ENCODE data around the gene RAB1A. TPM values are rescaled to one million over a fixed set of nuclear protein-coding genes. Genes with fewer than 3 reads are reported as not detected.
"Not testable (repeated sequence)": the region's sequence is repeated elsewhere in the genome, so short reads cannot be mapped to it uniquely, and the experiment has no call there.

RAB1A gene
- 81.9 TPM for total RNA-seq

DNA sequence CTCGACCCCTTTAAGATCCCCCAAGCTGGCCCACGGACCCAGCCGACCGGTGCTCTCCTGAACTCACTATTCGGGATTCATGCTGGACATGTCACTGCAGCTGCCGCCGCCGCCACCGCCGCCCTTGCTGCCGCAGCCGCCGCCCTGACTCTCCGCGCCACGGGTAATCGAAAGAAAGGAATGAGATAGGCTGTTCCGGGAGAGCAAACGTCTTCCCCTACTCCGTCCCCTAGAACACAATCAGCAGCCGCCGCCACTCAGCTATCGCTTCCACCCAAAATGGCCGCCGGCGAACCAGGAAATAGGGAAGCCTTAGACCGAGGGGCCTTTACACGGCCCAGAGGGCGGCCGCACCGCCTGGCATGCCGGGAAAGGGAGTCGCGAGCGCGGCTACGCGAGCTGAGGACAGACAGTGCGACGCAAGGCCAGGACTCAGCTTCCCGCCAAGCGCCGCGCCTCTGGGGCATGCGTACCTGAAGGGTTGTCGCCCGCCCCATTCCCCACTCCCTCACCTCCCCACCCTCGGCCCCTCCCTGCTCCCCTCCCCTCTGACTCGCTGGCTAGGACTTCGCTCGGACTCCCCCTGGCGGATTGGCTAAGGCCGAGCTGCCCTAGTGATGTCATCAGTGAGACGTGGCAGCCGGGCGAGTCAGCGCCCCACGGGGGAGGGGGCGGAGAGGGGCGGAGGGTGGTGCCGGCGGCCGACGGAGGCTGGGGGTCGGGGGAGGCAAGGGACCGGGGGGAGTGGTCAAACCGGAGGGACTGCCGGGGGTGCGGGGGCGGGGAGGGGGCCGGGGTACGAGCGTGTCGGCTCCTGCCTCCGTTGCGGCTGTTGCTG is at the start of gene RAB1A:
RAB1A (minus strand) TSS at position 281 of the 838 bp plus-strand sequence; CDS start at position 90, 191 bp downstream.
- Histone ChIP-seq H3K4me1 (ENCODE audit: insufficient read depth, low read length) (peaks cover 41% of the 10 kb centered on the region), H3K27me3 (ENCODE audit: insufficient read depth, low read length) (no peaks in the 10 kb centered on the region), H3K9me3 (ENCODE audit: low read depth, low read length) (no peaks in the 10 kb centered on the region), H3K4me3 (ENCODE audit: low read length) (peak within 1 kb of the TSS; percentile 100)

DNA sequence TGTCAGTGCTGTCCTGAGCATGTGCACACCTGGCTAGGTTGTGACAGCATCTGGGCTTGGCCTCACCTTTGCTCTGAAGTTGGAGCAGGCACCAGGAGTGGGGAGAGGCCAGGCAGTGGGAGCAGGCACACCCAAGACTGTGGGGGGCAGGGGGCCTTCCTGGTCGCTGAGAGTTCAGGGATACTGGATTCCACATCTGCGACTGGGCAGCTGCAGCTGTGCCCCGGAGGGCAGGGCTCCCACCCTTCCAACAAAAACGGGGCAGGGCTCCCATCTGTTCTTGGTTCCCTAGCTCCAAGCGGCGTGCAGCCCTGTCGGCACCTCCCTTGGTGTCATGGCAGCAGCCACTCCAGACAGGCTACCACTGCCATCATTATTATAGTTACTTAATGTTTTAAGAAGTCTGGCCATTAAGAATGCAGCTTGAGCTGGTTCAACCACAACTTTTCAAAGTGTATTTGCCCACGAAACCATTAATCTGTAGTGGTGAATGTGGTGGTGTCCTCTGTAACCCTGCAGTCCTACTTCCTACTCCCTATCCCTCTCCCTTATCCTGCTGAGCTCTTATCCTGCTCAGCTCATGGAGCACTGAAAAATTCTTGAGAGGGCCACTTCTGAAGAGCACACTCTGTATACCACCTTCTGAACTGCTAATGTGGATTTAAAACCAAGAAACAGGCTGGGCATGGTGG is 48.0 kb upstream of the RAB1A start:
- no peaks in the 10 kb centered on the region for H3K9me3 ChIP-seq (ENCODE audit: low read depth, low read length)

DNA sequence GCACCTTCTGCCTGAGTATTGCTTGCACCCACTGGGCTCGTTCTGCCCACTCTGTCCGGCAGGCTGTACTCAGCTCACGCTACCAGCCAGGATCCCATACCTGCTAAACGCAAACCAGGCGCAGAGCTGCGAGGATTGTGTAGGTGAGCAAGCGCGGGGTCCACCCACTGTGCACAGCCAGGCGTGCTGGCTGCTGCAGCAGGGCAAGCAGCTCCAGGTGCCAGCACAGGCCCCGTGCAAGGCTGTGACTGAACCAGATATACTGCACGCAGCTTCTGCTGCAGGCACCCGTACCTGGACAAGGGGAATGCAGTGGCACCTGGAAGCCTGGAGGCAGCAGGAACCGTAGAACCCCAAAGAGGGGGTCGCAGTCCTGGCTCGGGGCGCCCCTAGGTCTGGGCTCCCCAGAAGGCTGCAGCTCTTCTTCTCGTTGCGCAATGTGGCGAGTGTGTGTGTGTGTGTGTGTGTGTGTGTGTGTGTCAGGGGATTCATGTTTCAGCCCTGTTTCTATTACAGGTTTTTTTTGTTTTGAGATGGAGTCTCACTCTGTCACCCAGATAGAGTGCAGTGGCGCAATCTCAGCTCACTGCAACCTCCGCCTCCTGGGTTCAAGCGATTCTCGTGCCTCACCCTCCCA is 46.1 kb upstream of the RAB1A start:
- H3K9me3 ChIP-seq (ENCODE audit: low read depth, low read length): no peaks in the 10 kb centered on the region
- H3K4me3 ChIP-seq (ENCODE audit: low read length): no peak overlapping the region
- no peaks in the 10 kb centered on the region for H3K27me3 ChIP-seq (ENCODE audit: insufficient read depth, low read length)
- H3K4me1 ChIP-seq (ENCODE audit: insufficient read depth, low read length): no peaks in the 10 kb centered on the region

More for the DNA sequence above, 48.0 kb upstream of the RAB1A start:
- no peaks in the 10 kb centered on the region for H3K4me1 ChIP-seq (ENCODE audit: insufficient read depth, low read length)
- no peak overlapping the region for H3K4me3 ChIP-seq (ENCODE audit: low read length)
- H3K27me3 ChIP-seq (ENCODE audit: insufficient read depth, low read length): no peaks in the 10 kb centered on the region

DNA sequence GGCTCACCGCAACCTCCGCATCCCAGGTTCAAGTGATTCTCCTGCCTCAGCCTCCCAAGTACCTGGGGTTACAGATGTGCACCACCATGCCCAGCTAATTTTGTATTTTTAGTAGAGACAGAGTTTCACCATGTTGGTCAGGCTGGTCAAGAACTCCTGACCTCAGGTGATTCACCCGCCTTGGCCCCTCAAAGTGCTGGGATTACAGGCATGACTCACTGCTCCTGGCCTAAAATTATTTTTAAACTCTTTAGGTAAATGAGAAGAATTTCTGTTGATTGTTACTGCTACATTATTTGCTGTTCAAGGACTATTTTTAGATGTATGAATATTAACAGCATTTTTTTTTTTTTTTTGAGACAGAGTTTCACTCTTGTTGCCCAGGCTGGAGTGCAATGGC is 44.1 kb upstream of the RAB1A start:
- H3K4me1 ChIP-seq (ENCODE audit: insufficient read depth, low read length); H3K27me3 ChIP-seq (ENCODE audit: insufficient read depth, low read length); H3K4me3 ChIP-seq (ENCODE audit: low read length); H3K9me3 ChIP-seq (ENCODE audit: low read depth, low read length): not testable (repeated sequence)

DNA sequence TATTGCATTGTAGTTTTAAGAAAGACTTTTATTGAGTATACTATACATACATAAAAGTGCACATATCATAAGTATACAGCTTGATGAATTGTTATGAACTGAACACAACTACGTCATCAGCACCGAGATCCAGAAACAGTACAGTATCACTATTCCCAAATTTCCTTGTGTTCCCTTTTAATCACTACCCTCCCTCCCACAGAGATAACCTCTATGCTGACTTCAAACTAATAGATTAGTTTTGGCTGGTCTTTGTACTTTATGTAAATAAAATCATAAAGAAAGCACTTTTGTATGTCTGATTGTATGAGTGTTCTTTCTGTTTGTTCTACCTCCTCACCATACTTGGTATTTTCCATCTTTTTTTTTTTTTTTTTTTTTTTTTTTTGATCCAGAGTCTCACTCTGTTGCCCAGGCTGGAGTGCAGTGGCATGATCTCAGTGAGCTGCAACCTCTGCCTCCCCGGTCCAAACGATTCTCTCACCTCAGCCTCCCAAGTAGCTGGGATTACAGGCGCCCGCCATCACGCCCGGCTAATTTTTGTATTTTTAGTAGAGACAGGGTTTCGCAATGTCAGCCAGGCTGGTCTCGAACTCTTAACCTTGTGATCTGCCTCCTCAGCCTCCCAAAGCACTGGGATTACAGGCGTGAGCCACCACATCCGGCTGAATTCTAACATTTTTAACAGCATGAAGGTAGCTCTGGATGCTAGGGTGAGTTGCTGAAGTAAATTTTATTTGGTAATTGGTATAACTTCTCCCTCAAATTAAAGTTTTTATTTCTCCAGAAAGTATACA is 43.3 kb upstream of the RAB1A start:
- Histone ChIP-seq H3K27me3 (ENCODE audit: insufficient read depth, low read length) (no peaks in the 10 kb centered on the region), H3K9me3 (ENCODE audit: low read depth, low read length) (no peaks in the 10 kb centered on the region), H3K4me3 (ENCODE audit: low read length) (no peak overlapping the region)

DNA sequence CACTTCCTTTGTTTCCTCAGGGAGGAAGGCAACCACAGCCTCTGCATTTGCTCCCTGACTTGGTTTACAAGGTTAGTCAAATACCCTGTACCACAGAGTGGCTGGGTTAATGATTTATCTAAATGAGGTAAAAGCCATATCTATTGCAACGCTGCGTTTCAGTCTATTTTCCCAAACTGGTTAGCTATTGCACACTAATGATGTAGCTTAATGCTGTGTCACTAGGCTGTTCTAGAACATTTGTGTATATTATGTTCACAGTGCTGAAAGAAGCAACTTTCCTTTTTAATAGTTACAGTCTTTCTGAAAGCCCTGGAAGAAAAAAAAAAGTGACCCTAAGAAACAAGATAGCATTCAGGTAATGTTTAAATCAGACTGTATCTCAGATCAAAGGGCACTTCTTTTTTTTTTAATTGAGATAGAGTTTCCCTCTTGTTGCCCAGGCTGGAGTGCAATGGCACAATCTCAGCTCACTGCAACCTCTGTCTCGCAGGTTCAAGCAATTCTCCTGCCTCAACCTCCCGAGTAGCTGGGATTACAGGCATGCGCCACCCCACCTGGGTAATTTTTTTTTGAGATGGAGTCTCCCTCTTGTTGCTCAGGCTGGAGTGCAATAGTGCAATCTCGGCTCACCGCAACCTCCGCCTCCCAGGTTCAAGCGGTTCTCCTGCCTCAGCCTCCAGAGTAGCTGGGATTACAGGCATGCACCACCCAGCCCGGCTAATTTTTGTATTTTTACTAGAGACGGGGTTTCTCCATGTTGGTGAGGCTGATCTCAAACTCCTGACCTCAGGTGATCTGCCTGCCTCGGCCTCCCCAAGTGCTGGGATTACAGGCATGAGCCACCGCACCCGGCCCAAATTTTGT is 40.9 kb upstream of the RAB1A start:
- not testable (repeated sequence) for H3K27me3 ChIP-seq (ENCODE audit: insufficient read depth, low read length); H3K9me3 ChIP-seq (ENCODE audit: low read depth, low read length); H3K4me3 ChIP-seq (ENCODE audit: low read length)

More for the DNA sequence above, 43.3 kb upstream of the RAB1A start:
- H3K4me1 ChIP-seq (ENCODE audit: insufficient read depth, low read length): no peaks in the 10 kb centered on the region

DNA sequence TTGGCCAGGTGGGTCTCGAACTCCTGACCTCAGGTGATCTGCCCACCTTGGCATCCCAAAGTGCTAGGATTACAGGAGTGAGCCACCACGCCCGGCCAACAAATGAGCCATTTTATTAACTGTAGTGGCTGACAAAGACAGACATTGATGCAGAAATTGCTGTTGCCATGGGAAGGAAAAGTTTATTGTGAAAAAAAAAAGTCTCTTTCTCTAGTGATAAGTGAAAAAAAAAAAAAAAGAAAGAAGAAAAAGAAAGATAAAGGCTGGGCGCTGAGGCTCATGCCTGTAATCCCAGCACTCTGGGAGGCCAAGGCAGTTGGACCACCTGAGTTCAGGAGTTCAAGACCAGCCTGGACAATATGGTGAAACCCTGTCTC is 39.8 kb upstream of the RAB1A start:
- Histone ChIP-seq H3K4me3 (ENCODE audit: low read length) (no peak overlapping the region), H3K9me3 (ENCODE audit: low read depth, low read length) (no peaks in the 10 kb centered on the region), H3K27me3 (ENCODE audit: insufficient read depth, low read length) (no peaks in the 10 kb centered on the region), H3K4me1 (ENCODE audit: insufficient read depth, low read length) (peaks cover 15% of the 10 kb centered on the region)

More for the DNA sequence above, 40.9 kb upstream of the RAB1A start:
- H3K4me1 ChIP-seq (ENCODE audit: insufficient read depth, low read length): not testable (repeated sequence)

DNA sequence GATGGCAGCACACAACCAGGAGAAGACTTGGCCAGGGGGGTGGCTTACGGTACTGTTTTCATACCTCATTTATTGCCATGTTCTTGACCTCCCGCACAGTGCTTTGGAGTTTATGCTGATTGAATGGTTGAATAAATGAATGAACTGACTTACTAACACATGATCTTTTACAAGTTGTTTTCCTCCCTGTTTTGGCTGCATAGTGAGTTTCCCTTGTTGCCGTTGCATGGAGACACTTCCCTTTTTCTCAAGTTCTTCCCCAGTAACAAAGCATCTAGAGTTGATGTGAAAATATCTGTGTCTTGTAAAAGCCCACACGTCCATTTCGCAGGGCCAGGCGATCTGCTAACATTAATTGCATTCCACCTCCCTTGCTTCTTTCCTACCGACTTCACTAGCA is 35.7 kb upstream of the RAB1A start:
- Histone ChIP-seq H3K4me3 (ENCODE audit: low read length) (no peak overlapping the region), H3K9me3 (ENCODE audit: low read depth, low read length) (no peaks in the 10 kb centered on the region), H3K27me3 (ENCODE audit: insufficient read depth, low read length) (no peaks in the 10 kb centered on the region), H3K4me1 (ENCODE audit: insufficient read depth, low read length) (peaks cover 29% of the 10 kb centered on the region)

DNA sequence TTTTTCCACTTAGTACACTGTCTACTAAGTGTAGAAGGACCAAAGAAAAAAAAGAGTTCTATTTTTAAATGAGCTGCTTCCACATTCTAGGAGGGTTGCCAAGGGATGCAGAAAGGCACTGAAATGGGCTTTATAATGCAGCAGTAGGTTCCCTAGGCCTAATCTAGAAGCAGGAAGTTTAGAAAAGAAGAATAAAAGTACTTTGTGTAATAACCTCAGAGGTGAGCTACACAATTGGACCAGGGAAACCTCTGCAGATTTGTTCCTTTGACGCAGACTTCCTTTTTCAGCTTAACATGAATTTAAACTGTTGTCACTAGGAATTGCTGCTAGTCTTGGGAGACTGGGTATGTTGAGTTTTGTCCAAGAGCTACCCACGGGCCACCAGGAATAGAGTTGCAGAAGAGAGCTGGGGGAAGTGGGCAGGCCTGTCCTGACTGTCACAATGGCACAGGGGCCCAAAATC is 34.6 kb upstream of the RAB1A start:
- H3K9me3 ChIP-seq (ENCODE audit: low read depth, low read length): no peaks in the 10 kb centered on the region
- no peak overlapping the region for H3K4me3 ChIP-seq (ENCODE audit: low read length)
- no peaks in the 10 kb centered on the region for H3K27me3 ChIP-seq (ENCODE audit: insufficient read depth, low read length)
- H3K4me1 ChIP-seq (ENCODE audit: insufficient read depth, low read length): peaks cover 39% of the 10 kb centered on the region

DNA sequence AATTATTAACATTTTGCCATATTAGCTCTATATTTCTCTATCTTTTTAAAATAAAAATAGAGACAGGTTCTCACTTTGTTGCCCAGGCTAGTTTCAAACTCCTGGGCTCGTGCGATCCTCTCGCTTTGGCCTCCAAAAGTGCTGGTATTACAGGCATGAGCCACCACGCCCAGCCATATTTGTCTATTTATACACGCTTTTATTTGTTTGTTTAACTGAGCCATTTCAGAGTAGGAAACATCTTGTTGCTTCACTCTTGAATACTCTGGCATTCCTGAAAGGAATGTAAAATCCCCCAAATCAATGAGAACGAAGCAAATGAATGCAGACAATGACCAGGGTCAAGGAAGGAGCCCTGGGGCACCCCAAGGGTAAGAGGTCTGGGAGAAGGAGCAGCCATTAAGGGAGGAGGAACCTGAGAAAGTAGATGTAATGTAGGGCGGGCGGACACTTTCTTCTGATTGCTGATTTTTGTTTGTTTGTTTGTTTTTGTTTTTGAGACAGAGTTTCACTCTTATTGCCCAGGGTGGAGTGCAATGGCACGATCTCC is 31.7 kb upstream of the RAB1A start:
- Histone ChIP-seq H3K4me3 (ENCODE audit: low read length) (no peak overlapping the region), H3K4me1 (ENCODE audit: insufficient read depth, low read length) (peaks cover 39% of the 10 kb centered on the region), H3K9me3 (ENCODE audit: low read depth, low read length) (no peaks in the 10 kb centered on the region), H3K27me3 (ENCODE audit: insufficient read depth, low read length) (no peaks in the 10 kb centered on the region)

DNA sequence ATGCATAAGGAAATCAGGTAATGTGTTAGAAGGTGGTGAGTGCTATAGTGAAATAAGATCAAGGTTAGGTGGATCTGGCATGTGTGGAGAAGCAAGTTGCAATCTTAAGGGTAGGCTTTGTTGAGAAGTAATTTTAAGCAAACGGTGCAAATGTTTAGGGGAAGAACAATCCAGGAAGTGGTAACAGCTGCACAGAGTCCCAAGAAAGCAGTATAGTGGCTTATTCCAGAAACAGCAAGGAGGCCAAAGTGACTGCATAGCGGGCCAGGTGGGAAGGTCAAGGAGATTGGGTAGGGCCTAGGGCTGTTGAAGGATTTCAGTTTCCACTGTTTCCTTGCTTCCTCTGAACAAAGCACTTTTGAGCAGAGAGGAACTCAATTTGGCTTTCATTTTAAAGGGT is 30.0 kb upstream of the RAB1A start:
- Histone ChIP-seq H3K27me3 (ENCODE audit: insufficient read depth, low read length) (no peaks in the 10 kb centered on the region), H3K4me3 (ENCODE audit: low read length) (no peak overlapping the region)

DNA sequence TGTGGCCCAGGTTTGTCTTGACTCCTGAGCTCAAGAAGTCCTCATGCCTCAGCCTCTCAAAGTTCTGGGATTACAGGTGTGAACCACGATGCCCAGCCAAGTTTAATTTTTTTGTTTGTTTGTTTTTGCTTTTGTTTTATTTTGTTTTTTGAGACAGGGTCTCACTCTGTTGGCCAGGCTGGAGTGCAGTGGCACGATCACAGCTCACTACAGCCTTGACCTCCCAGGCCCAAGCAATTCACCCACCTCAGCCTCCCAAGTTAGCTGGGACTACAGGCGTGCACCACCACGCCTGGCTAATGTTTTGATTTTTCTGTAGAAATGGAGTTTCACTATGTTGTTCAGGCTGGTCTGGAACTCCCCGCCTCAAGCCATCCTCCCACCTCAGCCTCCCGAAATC is 29.4 kb upstream of the RAB1A start:
- peaks cover 19% of the 10 kb centered on the region for H3K4me1 ChIP-seq (ENCODE audit: insufficient read depth, low read length)
- no peaks in the 10 kb centered on the region for H3K27me3 ChIP-seq (ENCODE audit: insufficient read depth, low read length)
- no peak overlapping the region for H3K4me3 ChIP-seq (ENCODE audit: low read length)
- H3K9me3 ChIP-seq (ENCODE audit: low read depth, low read length): no peaks in the 10 kb centered on the region

More for the DNA sequence above, 30.0 kb upstream of the RAB1A start:
- Histone ChIP-seq H3K9me3 (ENCODE audit: low read depth, low read length) (no peaks in the 10 kb centered on the region), H3K4me1 (ENCODE audit: insufficient read depth, low read length) (peaks cover 26% of the 10 kb centered on the region)

DNA sequence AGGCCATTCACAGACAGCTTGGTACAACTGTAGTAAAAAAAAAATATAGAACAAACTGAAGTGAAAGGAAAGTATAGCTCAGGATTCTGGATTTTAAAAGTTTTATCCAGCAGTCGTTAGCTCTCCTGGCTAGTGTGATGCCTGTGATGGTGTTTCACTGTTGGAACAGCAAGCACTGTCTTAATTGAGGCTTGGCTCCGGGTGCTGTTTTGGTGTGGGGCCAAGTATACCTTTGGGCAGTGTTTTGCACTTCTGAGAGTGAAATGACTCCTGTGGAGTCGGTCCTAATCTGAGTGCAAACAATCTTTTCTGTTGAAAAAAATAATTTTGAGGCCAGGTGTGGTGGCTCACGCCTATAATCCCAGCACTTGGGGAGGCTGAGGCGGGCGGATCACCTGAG is 28.7 kb upstream of the RAB1A start:
- no peaks in the 10 kb centered on the region for H3K9me3 ChIP-seq (ENCODE audit: low read depth, low read length)
- no peak overlapping the region for H3K4me3 ChIP-seq (ENCODE audit: low read length)
- peaks cover 15% of the 10 kb centered on the region for H3K4me1 ChIP-seq (ENCODE audit: insufficient read depth, low read length)

DNA sequence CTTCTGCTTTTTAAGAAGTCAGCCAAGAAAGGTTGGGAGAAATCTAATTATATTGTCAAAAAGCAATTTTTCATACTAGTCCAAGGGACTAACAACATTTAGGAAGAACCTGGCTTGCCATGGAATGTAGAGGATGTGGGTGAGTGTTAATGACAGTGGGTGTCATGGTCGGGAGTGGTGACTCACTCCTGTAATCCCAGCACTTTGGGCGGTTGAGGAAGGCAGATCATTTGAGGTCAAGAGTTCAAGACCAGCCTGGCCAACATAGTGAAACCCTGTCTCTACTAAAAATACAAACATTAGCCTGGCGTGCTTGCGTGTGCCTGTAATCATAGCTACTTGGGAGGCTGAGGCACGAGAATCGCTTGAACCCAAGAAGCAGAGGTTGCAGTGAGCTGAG is 27.9 kb upstream of the RAB1A start:
- H3K9me3 ChIP-seq (ENCODE audit: low read depth, low read length); H3K4me3 ChIP-seq (ENCODE audit: low read length); H3K27me3 ChIP-seq (ENCODE audit: insufficient read depth, low read length): not testable (repeated sequence)
- peaks cover 10% of the 10 kb centered on the region for H3K4me1 ChIP-seq (ENCODE audit: insufficient read depth, low read length)

More for the DNA sequence above, 28.7 kb upstream of the RAB1A start:
- H3K27me3 ChIP-seq (ENCODE audit: insufficient read depth, low read length): no peaks in the 10 kb centered on the region

All from mononuclear cell (primary cell).